CD4-positive, CD25-positive, alpha-beta regulatory T cell (primary cell): ENCODE measurements around the gene AP3S1. TPM values are rescaled to one million over a fixed set of nuclear protein-coding genes. Genes with fewer than 3 reads are reported as not detected.
"Not testable (repeated sequence)": the region's sequence is repeated elsewhere in the genome, so short reads cannot be mapped to it uniquely, and the experiment has no call there.

Source experiments
- ATAC-seq, 2 donors: fragments of 150-1000 bp; cut with Tn5 transposase; one replicate each; pipeline ENCODE4 v1.10.0; 2021; ENCODE audit warnings: low read depth in 2 of 2, moderate number of reproducible peaks in 2 of 2, moderate library complexity in 1 of 2
- DNase-seq, 3 donors: peaks; one replicate each; pipeline versions ENCODE4 v3.0.0 to v3.0.0-alpha.2; 2012 to 2022; ENCODE audit warnings: mixed read lengths in 1 of 3
- H3K27ac ChIP-seq: one replicate; pipeline ENCODE4 v1.7.0; 2013; ENCODE audit warnings: mild to moderate bottlenecking, low read length; ENCODE audit not compliant: insufficient read depth, poor library complexity, severe bottlenecking
- H3K27me3 ChIP-seq: one replicate; pipeline ENCODE4 v1.7.0; 2013; ENCODE audit warnings: low read length; ENCODE audit not compliant: control insufficient read depth, insufficient read depth
- H3K36me3 ChIP-seq: one replicate; pipeline ENCODE4 v1.7.0; 2013; ENCODE audit warnings: mild to moderate bottlenecking, low read length, moderate library complexity; ENCODE audit not compliant: control insufficient read depth, insufficient read depth
- H3K4me1 ChIP-seq: 2 replicates; pipeline ENCODE4 v1.7.0; 2013; ENCODE audit warnings: mild to moderate bottlenecking, low read length; ENCODE audit not compliant: insufficient read depth, control insufficient read depth, poor library complexity, severe bottlenecking
- H3K4me3 ChIP-seq: one replicate; pipeline ENCODE4 v1.7.0; 2013; ENCODE audit warnings: low read depth, mild to moderate bottlenecking, low read length, moderate library complexity
- H3K9me3 ChIP-seq, 2 experiments: 1 replicate in 1 of 2; 2 replicates in 1 of 2; pipeline ENCODE4 v1.7.0; 2013; ENCODE audit warnings: low read length in 2 of 2, mild to moderate bottlenecking in 1 of 2, moderate library complexity in 1 of 2; ENCODE audit not compliant: control insufficient read depth in 2 of 2
- H3K27ac Mint-ChIP-seq, 3 donors: one replicate each; pipeline ENCODE4 v1.8.0; 2020 to 2022; ENCODE audit warnings: mild to moderate bottlenecking in 3 of 3, mixed read lengths in 3 of 3, moderate library complexity in 2 of 3
- H3K27me3 Mint-ChIP-seq: one replicate; pipeline ENCODE4 v1.8.0; 2022; ENCODE audit warnings: mild to moderate bottlenecking, mixed read lengths
- H3K36me3 Mint-ChIP-seq: one replicate; pipeline ENCODE4 v1.8.0; 2020; ENCODE audit warnings: mixed read lengths
- H3K4me1 Mint-ChIP-seq, 4 donors: one replicate each; pipeline ENCODE4 v1.8.0; 2020 to 2022; ENCODE audit warnings: mixed read lengths in 4 of 4, mild to moderate bottlenecking in 1 of 4
- H3K4me3 Mint-ChIP-seq, 4 donors: one replicate each; pipeline ENCODE4 v1.8.0; 2020 to 2022; ENCODE audit warnings: mild to moderate bottlenecking in 4 of 4, mixed read lengths in 4 of 4, moderate library complexity in 3 of 4
- H3K9me3 Mint-ChIP-seq, 7 donors: one replicate each; pipeline ENCODE4 v1.8.0; 2020 to 2022; ENCODE audit warnings: mixed read lengths in 7 of 7, mild to moderate bottlenecking in 3 of 7, moderate library complexity in 2 of 7
- polyA plus RNA-seq, 4 donors: library from polyadenylated mRNA; unstranded; fragments of 300-500 nt; fragmentation: Illumina TruSeq; gene quantifications; one replicate each; pipeline ENCODE4 v1.2.3, GENCODE V29; 2021
- total RNA-seq: library from RNA; stranded (reverse); gene quantifications from one replicate; pipeline ENCODE4 v1.2.3, GENCODE V29; 2022

The AP3S1 gene
- total and polyA plus RNA-seq, 5 donors from 2014 or later = 39.5 to 77.5 (median 62.1) TPM

- Mint-ChIP-seq H3K27ac (no peak overlapping the region), H3K9me3 (peaks cover 0 to 1% (median 0%) of the 10 kb centered on the region in 7 donors), H3K4me3 (no peak overlapping the region), H3K36me3 (peaks cover 64% of the 10 kb centered on the region), H3K4me1 (peaks cover 3 to 4% (median 4%) of the 10 kb centered on the region in 4 donors), H3K27me3 (no peaks in the 10 kb centered on the region)
- Histone ChIP-seq H3K36me3 (peaks cover 35% of the 10 kb centered on the region), H3K27ac (no peak overlapping the region), H3K27me3 (no peaks in the 10 kb centered on the region), H3K4me3 (no peak overlapping the region), H3K4me1 (no peaks in the 10 kb centered on the region), H3K9me3 (peaks cover 0 to 5% of the 10 kb centered on the region in 2 experiments)
- ATAC-seq (no peak), DNase-seq (no peak)
Observed at GRCh38 chr5:115873392-115873791, 31.7 kb downstream of the AP3S1 start.

DNA sequence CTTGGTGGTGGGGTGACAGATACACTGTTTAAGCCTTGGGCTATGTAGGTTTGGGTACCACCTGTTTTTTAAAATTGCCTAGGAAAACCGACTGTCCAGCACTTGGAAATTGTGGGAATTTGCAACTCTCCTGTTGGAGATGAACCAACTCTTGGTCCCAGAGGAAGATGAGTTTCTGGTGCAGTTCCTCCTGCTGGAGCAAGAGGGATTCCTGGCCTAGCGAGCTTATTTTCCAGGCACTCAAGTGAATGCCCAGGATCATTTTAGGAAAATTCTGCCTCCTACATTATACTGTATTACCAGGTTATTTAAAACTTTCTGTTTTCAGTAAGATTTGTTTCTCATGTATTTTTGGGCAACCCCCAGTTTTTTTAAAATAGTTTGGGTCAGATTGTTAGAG, 33.7 kb downstream of the AP3S1 start:
- ATAC-seq (no peak), DNase-seq (no peak)
- Mint-ChIP-seq H3K9me3 (peaks cover 0 to 8% (median 1%) of the 10 kb centered on the region in 7 donors), H3K27me3 (no peaks in the 10 kb centered on the region), H3K27ac (no peak overlapping the region), H3K36me3 (peaks cover 69% of the 10 kb centered on the region), H3K4me1 (peaks cover 4 to 9% (median 8%) of the 10 kb centered on the region in 4 donors), H3K4me3 (no peak overlapping the region)
- peaks cover 0 to 5% of the 10 kb centered on the region in 2 experiments for H3K9me3 ChIP-seq
- no peak overlapping the region for H3K27ac ChIP-seq
- no peaks in the 10 kb centered on the region for H3K27me3 ChIP-seq
- H3K4me3 ChIP-seq = no peak overlapping the region
- H3K4me1 ChIP-seq = no peaks in the 10 kb centered on the region
- H3K36me3 ChIP-seq = peaks cover 30% of the 10 kb centered on the region

- H3K27ac Mint-ChIP-seq, ATAC-seq, H3K4me3 ChIP-seq, H3K4me1 Mint-ChIP-seq, H3K4me1 ChIP-seq, H3K27ac ChIP-seq, H3K27me3 ChIP-seq, H3K4me3 Mint-ChIP-seq, DNase-seq, H3K9me3 Mint-ChIP-seq, H3K27me3 Mint-ChIP-seq, H3K9me3 ChIP-seq: not testable (repeated sequence)
- H3K36me3 Mint-ChIP-seq = peaks cover 67% of the 10 kb centered on the region
- H3K36me3 ChIP-seq = peaks cover 17% of the 10 kb centered on the region
Observed at GRCh38 chr5:115877342-115877741, 35.6 kb downstream of the AP3S1 start.

- H3K27ac ChIP-seq, H3K9me3 ChIP-seq, H3K4me3 ChIP-seq, H3K36me3 ChIP-seq, H3K27me3 ChIP-seq, H3K4me1 ChIP-seq, H3K27me3 Mint-ChIP-seq, ATAC-seq, H3K9me3 Mint-ChIP-seq, DNase-seq, H3K4me3 Mint-ChIP-seq, H3K4me1 Mint-ChIP-seq: not testable (repeated sequence)
- Mint-ChIP-seq H3K27ac (peak overlapping the region in 1 of 3 donors; percentile 33), H3K36me3 (peaks cover 60% of the 10 kb centered on the region)
Observed at GRCh38 chr5:115882434-115882833, 40.7 kb downstream of the AP3S1 start.

DNA sequence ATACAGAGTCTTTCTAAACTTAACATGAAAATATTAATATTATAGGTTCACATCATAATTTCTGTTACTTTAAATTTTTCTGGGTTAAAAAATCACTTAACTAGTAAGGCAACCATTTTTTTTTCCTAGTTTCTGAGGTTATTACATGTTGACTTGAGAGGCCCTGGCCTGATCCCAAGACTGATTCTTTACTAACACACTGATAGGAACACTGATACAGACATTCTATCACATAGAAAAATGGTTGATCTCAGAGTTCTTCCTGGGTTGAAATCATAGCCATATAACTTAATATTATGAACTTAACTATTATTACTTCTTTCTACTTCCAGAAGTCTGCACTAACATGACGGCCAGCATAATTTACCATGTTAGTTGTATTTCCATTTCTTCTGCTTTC, 43.0 kb downstream of the AP3S1 start:
- Mint-ChIP-seq H3K36me3 (peaks cover 43% of the 10 kb centered on the region), H3K27ac (no peak overlapping the region), H3K4me3 (no peak overlapping the region), H3K4me1 (peaks cover 0 to 9% (median 4%) of the 10 kb centered on the region in 4 donors), H3K9me3 (peaks cover 0 to 4% (median 2%) of the 10 kb centered on the region in 7 donors), H3K27me3 (no peaks in the 10 kb centered on the region)
- H3K27ac ChIP-seq = no peak overlapping the region
- no peaks in the 10 kb centered on the region for H3K27me3 ChIP-seq
- ATAC-seq (no peak), DNase-seq (no peak)
- peaks cover 3% of the 10 kb centered on the region for H3K36me3 ChIP-seq
- H3K4me3 ChIP-seq = no peak overlapping the region
- no peaks in the 10 kb centered on the region for H3K9me3 ChIP-seq
- H3K4me1 ChIP-seq = no peaks in the 10 kb centered on the region

DNA sequence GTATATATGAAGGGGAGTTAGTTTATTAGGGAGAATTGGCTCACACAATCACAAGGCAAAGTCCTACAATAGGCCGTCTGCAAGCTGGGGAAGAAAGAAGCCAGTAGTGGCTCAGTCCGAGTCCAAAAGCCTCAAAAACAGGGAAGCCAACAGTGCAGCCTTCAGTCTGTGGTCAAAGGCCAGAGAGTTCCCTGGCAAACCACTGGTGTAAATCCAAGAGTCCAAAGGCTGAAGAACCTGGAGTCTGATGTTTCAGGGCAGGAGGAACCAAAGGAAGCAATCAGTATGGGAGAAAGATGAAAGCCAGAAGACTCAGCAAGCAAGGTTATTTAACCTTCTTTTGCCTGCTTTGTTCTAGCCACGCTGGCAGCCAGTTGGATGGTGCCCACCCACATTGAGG, 43.5 kb downstream of the AP3S1 start:
- not testable (repeated sequence) for H3K4me1 ChIP-seq, H3K27me3 ChIP-seq, DNase-seq, H3K4me3 Mint-ChIP-seq, H3K4me1 Mint-ChIP-seq, H3K27me3 Mint-ChIP-seq, H3K9me3 ChIP-seq, ATAC-seq, H3K36me3 ChIP-seq, H3K4me3 ChIP-seq, H3K9me3 Mint-ChIP-seq, H3K27ac ChIP-seq, H3K27ac Mint-ChIP-seq
- H3K36me3 Mint-ChIP-seq = peaks cover 38% of the 10 kb centered on the region

DNA sequence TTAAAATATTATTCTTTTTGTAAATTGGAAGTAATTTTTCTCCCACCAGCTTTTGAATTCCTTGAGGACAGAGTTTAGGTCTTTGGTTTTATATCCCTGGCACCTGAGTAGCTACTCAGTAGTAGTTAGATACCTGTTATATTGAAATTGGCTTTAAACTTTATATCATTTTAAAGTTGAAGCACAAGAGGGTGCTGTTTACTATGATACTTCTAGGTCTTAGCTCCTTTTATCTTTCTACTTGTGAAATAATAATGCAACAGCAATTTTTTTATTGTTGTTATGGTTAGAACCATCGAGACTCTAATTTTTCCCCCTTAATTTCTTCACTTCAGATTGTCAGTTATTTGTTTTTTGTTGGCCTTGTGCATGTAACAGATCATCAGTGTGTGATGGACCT, 46.3 kb downstream of the AP3S1 start:
- no peaks in the 10 kb centered on the region for H3K27me3 ChIP-seq
- no peaks in the 10 kb centered on the region for H3K9me3 ChIP-seq
- H3K4me1 Mint-ChIP-seq = peaks cover 0 to 6% (median 2%) of the 10 kb centered on the region in 4 donors
- H3K27me3 Mint-ChIP-seq = no peaks in the 10 kb centered on the region
- no peak overlapping the region for H3K4me3 Mint-ChIP-seq
- no peak for ATAC-seq
- H3K27ac Mint-ChIP-seq = no peak overlapping the region
- H3K36me3 ChIP-seq = no peaks in the 10 kb centered on the region
- no peak overlapping the region for H3K27ac ChIP-seq
- DNase-seq = peak in 1 of 3 donors; percentile 5
- H3K36me3 Mint-ChIP-seq = peaks cover 22% of the 10 kb centered on the region
- no peaks in the 10 kb centered on the region for H3K4me1 ChIP-seq
- H3K9me3 Mint-ChIP-seq = no peaks in the 10 kb centered on the region
- H3K4me3 ChIP-seq = no peak overlapping the region

- no peak overlapping the region for H3K4me3 ChIP-seq
- Mint-ChIP-seq H3K36me3 (peaks cover 5% of the 10 kb centered on the region), H3K4me3 (no peak overlapping the region), H3K27ac (no peak overlapping the region), H3K4me1 (peaks cover 0 to 6% (median 2%) of the 10 kb centered on the region in 4 donors), H3K9me3 (no peaks in the 10 kb centered on the region), H3K27me3 (no peaks in the 10 kb centered on the region)
- no peaks in the 10 kb centered on the region for H3K9me3 ChIP-seq
- no peak overlapping the region for H3K27ac ChIP-seq
- no peaks in the 10 kb centered on the region for H3K36me3 ChIP-seq
- H3K4me1 ChIP-seq = no peaks in the 10 kb centered on the region
- H3K27me3 ChIP-seq = no peaks in the 10 kb centered on the region
- no peak for DNase-seq
- no peak for ATAC-seq
Observed at GRCh38 chr5:115892021-115892420, 50.3 kb downstream of the AP3S1 start.
